Measurements from ENCODE around the gene CLEC11A. TPM values are rescaled to one million over a fixed set of nuclear protein-coding genes. Genes with fewer than 3 reads are reported as not detected.

Gene CLEC11A
- total and polyA plus RNA-seq, 2 of the 8 experiments (the other 6 are each of a cell fraction or from before 2014, with no cell fraction given), result 4.3 to 17.4 TPM

- TF ChIP-seq ASH2L (IDR thresholded peaks at IDR 0.05; ENCODE audit: low read length), result no peak
- TF ChIP-seq SRF (IDR thresholded peaks at IDR 0.05; ENCODE audit: low read depth, low read length), result no peak
- no peak for TF ChIP-seq YY1 (IDR thresholded peaks at IDR 0.05; ENCODE audit: low read depth, low read length)
- TF ChIP-seq ATF2 (IDR thresholded peaks at IDR 0.05; ENCODE audit: low read length), result no peak
- no peak for TF ChIP-seq CHD7 (IDR thresholded peaks at IDR 0.05; ENCODE audit: insufficient replicate concordance, low read length)
- TF ChIP-seq TBP (IDR thresholded peaks at IDR 0.05; ENCODE audit: low read depth, low read length), result no peak
- no peak for TF ChIP-seq SIRT6 (IDR thresholded peaks at IDR 0.05; ENCODE audit: low read length)
Observed at GRCh38 chr19:50679177-50680125, 43.7 kb upstream of the CLEC11A start (continued).
